Ureter (tissue), 1 donor: Measurements from ENCODE around the gene DPP9. TPM values are rescaled to one million over a fixed set of nuclear protein-coding genes. Genes with fewer than 3 reads are reported as not detected.

Experiments
- DNase-seq: peaks from one replicate; pipeline ENCODE4 v3.0.0-alpha.2; 2020; ENCODE audit warnings: low spot score
- total RNA-seq: library from RNA; stranded (reverse); gene quantifications from one replicate; pipeline ENCODE4 v1.2.4, GENCODE V29; 2023
- donor health status: DM: yes; HTN: yes; CAD: no.

DPP9 gene
- total RNA-seq, 1 donor from 2014 or later, result 94.8 TPM

DNA sequence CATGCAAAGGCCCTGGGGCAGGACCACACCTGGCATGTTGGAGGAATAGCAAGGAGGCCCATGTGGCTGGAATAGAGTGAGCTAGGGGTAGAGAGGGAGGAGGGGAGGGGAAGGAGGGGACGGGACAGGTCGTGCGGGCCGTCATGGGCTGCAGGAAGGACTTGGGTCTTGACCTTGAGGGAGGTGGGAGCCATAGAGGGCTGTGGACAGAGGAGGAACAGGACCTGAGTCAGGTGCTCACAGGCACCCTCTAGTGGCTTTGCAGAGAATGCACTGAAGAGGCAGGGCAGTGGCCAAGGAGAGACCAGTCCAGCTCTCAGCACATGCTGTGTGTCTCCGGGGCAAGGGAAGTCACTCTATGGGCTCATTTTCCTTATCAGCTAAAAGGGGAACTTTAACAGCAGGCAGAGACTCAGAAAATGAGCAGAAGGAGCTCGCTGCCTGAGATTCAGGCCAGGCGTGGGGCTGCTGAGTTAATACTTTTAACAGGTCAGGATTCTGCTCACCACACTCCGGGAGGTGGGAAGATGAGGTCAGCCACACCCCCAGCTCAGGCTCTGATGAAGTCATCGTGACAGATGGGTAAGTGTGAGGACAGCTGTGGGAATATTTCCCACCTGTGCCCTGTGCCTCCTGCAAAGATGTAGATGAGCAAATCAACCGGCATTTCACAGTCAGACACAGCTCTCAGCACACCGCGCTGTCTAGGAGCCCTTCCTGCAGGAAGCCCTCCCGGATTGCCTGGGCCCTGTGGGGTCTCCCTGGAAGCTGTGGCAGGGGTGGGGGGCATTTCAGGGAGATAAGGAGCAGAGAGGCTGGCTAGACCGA is 90.3 kb downstream of the DPP9 start:
- peak; percentile 55 for DNase-seq

Other genes with a start within 250 kb of the DPP9 start
- 27.1 TPM for gene PLIN4, start 205.4 kb downstream of the DPP9 start, total RNA-seq
- gene PLIN5, start 188.6 kb downstream of the DPP9 start, total RNA-seq, result 30.3 TPM
- gene LRG1, start 183.8 kb downstream of the DPP9 start, total RNA-seq, result 19.4 TPM
- 12.3 TPM for gene SEMA6B, start 164.2 kb downstream of the DPP9 start, total RNA-seq
- 3.9 TPM for gene TNFAIP8L1, start 84.3 kb downstream of the DPP9 start, total RNA-seq
- 58.3 TPM for gene MYDGF, start 53.5 kb downstream of the DPP9 start, total RNA-seq
- gene FEM1A, start 67.9 kb upstream of the DPP9 start, total RNA-seq, result 12.2 TPM
- gene TICAM1, start 107.9 kb upstream of the DPP9 start, total RNA-seq, result 13.1 TPM
- gene PLIN3, start 143.8 kb upstream of the DPP9 start, total RNA-seq, result 35.7 TPM
- gene ARRDC5, start 179.1 kb upstream of the DPP9 start, total RNA-seq, result 1.1 TPM
- gene UHRF1, start 185.7 kb upstream of the DPP9 start, total RNA-seq, result 1.9 TPM
- gene KDM4B, start 245.3 kb upstream of the DPP9 start, total RNA-seq, result 58.3 TPM